HTR-8/SVneo (cell line): ENCODE results near the gene C12orf76.
"Not testable (repeated sequence)": the region's sequence is repeated elsewhere in the genome, so short reads cannot be mapped to it uniquely, and the experiment has no call there.

Experiments used
- DNase-seq: peaks from one replicate; pipeline ENCODE4 v3.0.0; 2011; ENCODE audit warnings: low spot score, mixed read lengths; ENCODE audit not compliant: insufficient read length
- FAIRE-seq: peaks from 2 replicates; lab custom pipeline; 2011; peaks lifted over from hg19 to GRCh38; lab: Jason Lieb, UNC

C12orf76 gene

GRCh38 chr12:110028323-110028722, 20.0 kb downstream of the C12orf76 start:
- FAIRE-seq: no peak
- DNase-seq: no peak

GRCh38 chr12:110024051-110024450, 24.3 kb downstream of the C12orf76 start:
- DNase-seq (no peak), FAIRE-seq (no peak)

GRCh38 chr12:110023059-110023980, 25.0 kb downstream of the C12orf76 start:
- no peak for DNase-seq

GRCh38 chr12:110020956-110021355, 27.4 kb downstream of the C12orf76 start:
- FAIRE-seq (no peak), DNase-seq (no peak)

More at GRCh38 chr12:110023059-110023980, 25.0 kb downstream of the C12orf76 start:
- peak; percentile 16 for FAIRE-seq

GRCh38 chr12:110015132-110015531, 33.2 kb downstream of the C12orf76 start:
- DNase-seq (no peak), FAIRE-seq (no peak)

GRCh38 chr12:110012659-110013058, 35.7 kb downstream of the C12orf76 start:
- FAIRE-seq (no peak), DNase-seq (no peak)

GRCh38 chr12:110012137-110012536, 36.2 kb downstream of the C12orf76 start:
- DNase-seq: no peak
- no peak for FAIRE-seq

- DNase-seq (no peak), FAIRE-seq (no peak)
Measured at GRCh38 chr12:110010853-110011723, 37.2 kb downstream of the C12orf76 start.

- not testable (repeated sequence) for FAIRE-seq, DNase-seq
Measured at GRCh38 chr12:110008681-110009398, 39.5 kb downstream of the C12orf76 start.

GRCh38 chr12:110007881-110008280, 40.4 kb downstream of the C12orf76 start:
- DNase-seq (no peak), FAIRE-seq (no peak)

GRCh38 chr12:110006115-110006514, 42.2 kb downstream of the C12orf76 start:
- no peak for FAIRE-seq
- no peak for DNase-seq

- FAIRE-seq: no peak
- no peak for DNase-seq
Measured at GRCh38 chr12:110005319-110005973, 42.9 kb downstream of the C12orf76 start.

GRCh38 chr12:110004598-110004997, 43.7 kb downstream of the C12orf76 start:
- FAIRE-seq: no peak

GRCh38 chr12:110002676-110003515, 45.4 kb downstream of the C12orf76 start:
- DNase-seq (no peak), FAIRE-seq (no peak)

More at GRCh38 chr12:110004598-110004997, 43.7 kb downstream of the C12orf76 start:
- DNase-seq: no peak

GRCh38 chr12:110001596-110001995, 46.7 kb downstream of the C12orf76 start:
- DNase-seq (no peak), FAIRE-seq (no peak)

- FAIRE-seq: no peak
Measured at GRCh38 chr12:109999983-110000505, 48.3 kb downstream of the C12orf76 start.

GRCh38 chr12:109999649-109999971, 48.7 kb downstream of the C12orf76 start:
- no peak for DNase-seq
- FAIRE-seq: no peak

More at GRCh38 chr12:109999983-110000505, 48.3 kb downstream of the C12orf76 start:
- no peak for DNase-seq

GRCh38 chr12:109998904-109999648, 49.2 kb downstream of the C12orf76 start, which contains the start of gene ANKRD13A:
Gene ANKRD13A (plus strand): TSS chr12:109999430. CDS start chr12:109999689, 259 bp downstream.
- DNase-seq (peak; percentile 94), FAIRE-seq (no peak)
